ENCODE measurements around the gene CECR2. TPM values are rescaled to one million over a fixed set of nuclear protein-coding genes. Genes with fewer than 3 reads are reported as not detected.

Gene CECR2
- total RNA-seq, 6 donors from 2014 or later = 5.8 to 35.6 (median 11.6) TPM

DNA sequence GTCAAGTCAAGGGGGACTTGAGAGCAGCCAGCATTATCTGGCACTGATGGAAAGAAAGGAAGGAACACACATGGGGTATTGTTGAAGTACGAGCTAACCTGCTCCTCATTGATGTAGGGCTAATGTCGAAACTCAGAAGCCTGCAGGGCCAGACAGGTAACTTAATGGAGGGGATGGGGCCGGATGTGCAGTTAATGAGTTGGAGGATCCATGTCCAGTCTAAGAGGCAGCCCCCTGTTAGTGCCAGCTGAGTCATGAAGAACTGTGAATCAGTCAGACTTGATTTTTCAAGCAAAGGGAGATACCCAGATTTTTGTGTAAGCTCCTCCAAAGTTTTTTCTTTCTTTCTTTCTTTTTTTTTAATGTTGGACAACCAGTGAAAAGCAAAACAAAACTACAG, 65.6 kb downstream of the CECR2 start:
- no peaks in the 10 kb centered on the region for H3K27me3 ChIP-seq
- H3K9me3 ChIP-seq = no peaks in the 10 kb centered on the region
- no peak overlapping the region for H3K4me3 ChIP-seq
- TF ChIP-seq, protein P1, sequence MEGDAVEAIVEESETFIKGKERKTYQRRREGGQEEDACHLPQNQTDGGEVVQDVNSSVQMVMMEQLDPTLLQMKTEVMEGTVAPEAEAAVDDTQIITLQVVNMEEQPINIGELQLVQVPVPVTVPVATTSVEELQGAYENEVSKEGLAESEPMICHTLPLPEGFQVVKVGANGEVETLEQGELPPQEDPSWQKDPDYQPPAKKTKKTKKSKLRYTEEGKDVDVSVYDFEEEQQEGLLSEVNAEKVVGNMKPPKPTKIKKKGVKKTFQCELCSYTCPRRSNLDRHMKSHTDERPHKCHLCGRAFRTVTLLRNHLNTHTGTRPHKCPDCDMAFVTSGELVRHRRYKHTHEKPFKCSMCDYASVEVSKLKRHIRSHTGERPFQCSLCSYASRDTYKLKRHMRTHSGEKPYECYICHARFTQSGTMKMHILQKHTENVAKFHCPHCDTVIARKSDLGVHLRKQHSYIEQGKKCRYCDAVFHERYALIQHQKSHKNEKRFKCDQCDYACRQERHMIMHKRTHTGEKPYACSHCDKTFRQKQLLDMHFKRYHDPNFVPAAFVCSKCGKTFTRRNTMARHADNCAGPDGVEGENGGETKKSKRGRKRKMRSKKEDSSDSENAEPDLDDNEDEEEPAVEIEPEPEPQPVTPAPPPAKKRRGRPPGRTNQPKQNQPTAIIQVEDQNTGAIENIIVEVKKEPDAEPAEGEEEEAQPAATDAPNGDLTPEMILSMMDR (IDR thresholded peaks at IDR 0.05) = no peak
- TF ChIP-seq POLR2A (IDR thresholded peaks at IDR 0.05) (no peak), POLR2AphosphoS5 (IDR thresholded peaks at IDR 0.05) (no peak), EP300 (IDR thresholded peaks at IDR 0.05) (no peak)
- H3K27ac ChIP-seq = no peak overlapping the region
- H3K36me3 ChIP-seq = no peaks in the 10 kb centered on the region
- DNase-seq (no peak), ATAC-seq (ENCODE audit: low FRiP score in 2 of 2) (no peak)
- WGBS, 2 donors = 88 to 90% methylated on average over 3 of the region's 3 CpGs
- H3K4me1 ChIP-seq = peaks cover 6 to 17% (median 14%) of the 10 kb centered on the region in 4 donors

DNA sequence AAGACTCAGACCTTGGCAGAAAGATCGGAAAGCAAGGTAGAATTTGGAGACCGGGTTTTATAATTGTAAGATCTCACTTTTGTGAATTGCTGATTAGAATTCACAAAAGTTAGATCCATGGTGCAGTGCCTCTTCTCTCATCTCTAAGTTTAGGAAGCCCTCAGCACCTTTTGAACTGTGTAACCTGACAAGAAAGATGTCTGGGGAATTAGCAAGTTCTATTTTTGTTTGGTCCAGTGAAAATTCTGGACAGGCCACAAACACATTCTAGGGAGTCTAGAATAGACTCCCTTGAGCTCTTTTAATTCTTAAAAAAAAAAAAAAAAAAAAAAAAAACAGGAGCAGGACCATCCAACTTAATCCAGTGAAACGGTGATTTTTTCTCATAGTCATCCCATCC, 66.1 kb downstream of the CECR2 start:
- 87 to 89% methylated on average over 3 of the region's 3 CpGs for WGBS, 2 donors
- no peak for DNase-seq
- Histone ChIP-seq H3K27me3 (no peaks in the 10 kb centered on the region), H3K9me3 (no peaks in the 10 kb centered on the region), H3K4me1 (peaks cover 6 to 12% (median 12%) of the 10 kb centered on the region in 4 donors), H3K36me3 (no peaks in the 10 kb centered on the region), H3K27ac (no peak overlapping the region), H3K4me3 (no peak overlapping the region)
- TF ChIP-seq POLR2AphosphoS5 (IDR thresholded peaks at IDR 0.05) (no peak), POLR2A (IDR thresholded peaks at IDR 0.05) (no peak), EP300 (IDR thresholded peaks at IDR 0.05) (no peak)
- TF ChIP-seq, protein P1 (IDR thresholded peaks at IDR 0.05) = no peak
- ATAC-seq (ENCODE audit: low FRiP score in 2 of 2) = no peak

DNA sequence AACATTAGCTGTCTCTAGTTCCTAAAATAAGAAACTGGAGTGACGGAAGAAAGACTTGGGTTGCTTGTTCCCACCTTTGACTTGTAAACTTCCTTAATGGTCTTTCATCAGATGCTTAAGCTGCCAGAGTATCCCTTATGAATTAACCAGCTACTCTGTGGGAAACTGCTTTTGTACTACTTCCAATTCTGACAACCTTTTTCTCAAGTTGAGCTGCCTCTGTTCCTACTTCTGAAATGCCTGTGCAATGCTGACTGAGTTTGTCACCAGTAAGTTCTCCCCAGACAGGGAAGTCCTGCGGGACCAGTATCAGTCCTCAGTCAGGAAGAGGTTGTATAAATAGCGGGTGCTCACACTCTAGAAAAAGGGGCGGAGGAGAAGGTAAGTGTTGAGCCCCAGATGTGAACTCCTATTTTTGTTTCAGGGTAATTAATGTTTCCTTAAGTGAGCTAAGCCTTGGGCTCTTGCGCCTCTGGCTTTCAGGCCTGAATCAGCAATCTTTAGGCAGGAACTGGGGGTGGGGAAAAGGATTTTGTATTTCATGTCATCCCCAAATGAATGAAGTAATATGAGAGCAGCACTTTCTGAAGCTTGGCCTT, 67.2 kb downstream of the CECR2 start:
- peak in 1 of 2 donors; percentile 54 for DNase-seq
- no peaks in the 10 kb centered on the region for H3K36me3 ChIP-seq
- H3K9me3 ChIP-seq = no peaks in the 10 kb centered on the region
- H3K27me3 ChIP-seq = no peaks in the 10 kb centered on the region
- H3K27ac ChIP-seq = peak overlapping the region in 2 of 4 donors; percentile 18 to 24
- H3K4me3 ChIP-seq = no peak overlapping the region
- TF ChIP-seq, protein P1 (IDR thresholded peaks at IDR 0.05) = no peak
- no peak for TF ChIP-seq EP300 (IDR thresholded peaks at IDR 0.05)
- no peak for TF ChIP-seq POLR2A (IDR thresholded peaks at IDR 0.05)
- TF ChIP-seq POLR2AphosphoS5 (IDR thresholded peaks at IDR 0.05) = no peak
- H3K4me1 ChIP-seq = peaks cover 6 to 12% (median 12%) of the 10 kb centered on the region in 4 donors
- no peak for ATAC-seq (ENCODE audit: low FRiP score in 2 of 2)
- WGBS, 2 donors = 14 to 26% methylated on average over 5 of the region's 5 CpGs

DNA sequence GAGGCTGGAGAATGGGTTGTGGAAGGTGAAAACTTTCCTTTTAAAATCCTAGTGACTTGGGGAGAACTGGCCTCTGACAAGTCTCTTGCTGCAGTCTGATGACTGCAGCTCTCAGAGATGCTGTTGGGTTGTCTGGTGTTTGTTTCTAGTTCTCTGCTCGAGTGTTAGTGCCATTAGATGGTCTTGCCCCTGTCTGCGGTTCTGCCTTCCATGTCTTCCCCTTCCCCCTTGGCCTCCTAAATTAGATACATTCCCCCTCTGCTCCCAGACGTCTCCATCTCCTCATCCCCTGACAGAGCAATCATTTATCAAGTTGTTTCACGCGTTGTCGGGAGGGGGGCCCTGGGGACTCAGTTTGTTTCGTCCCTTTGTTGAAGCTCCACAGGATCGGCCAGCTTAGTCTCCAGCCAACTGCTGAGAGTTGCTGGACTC, 67.7 kb downstream of the CECR2 start:
- no peak for TF ChIP-seq EP300 (IDR thresholded peaks at IDR 0.05)
- TF ChIP-seq, protein P1 (IDR thresholded peaks at IDR 0.05) = no peak
- no peak for TF ChIP-seq POLR2A (IDR thresholded peaks at IDR 0.05)
- DNase-seq = no peak
- peaks cover 6 to 12% (median 12%) of the 10 kb centered on the region in 4 donors for H3K4me1 ChIP-seq
- H3K9me3 ChIP-seq = no peaks in the 10 kb centered on the region
- no peak overlapping the region for H3K4me3 ChIP-seq
- H3K36me3 ChIP-seq = no peaks in the 10 kb centered on the region
- WGBS, 2 donors = 29% methylated on average over 8 of the region's 8 CpGs
- no peaks in the 10 kb centered on the region for H3K27me3 ChIP-seq
- H3K27ac ChIP-seq = peak overlapping the region in 2 of 4 donors; percentile 18 to 24
- ATAC-seq (ENCODE audit: low FRiP score in 2 of 2) = no peak

DNA sequence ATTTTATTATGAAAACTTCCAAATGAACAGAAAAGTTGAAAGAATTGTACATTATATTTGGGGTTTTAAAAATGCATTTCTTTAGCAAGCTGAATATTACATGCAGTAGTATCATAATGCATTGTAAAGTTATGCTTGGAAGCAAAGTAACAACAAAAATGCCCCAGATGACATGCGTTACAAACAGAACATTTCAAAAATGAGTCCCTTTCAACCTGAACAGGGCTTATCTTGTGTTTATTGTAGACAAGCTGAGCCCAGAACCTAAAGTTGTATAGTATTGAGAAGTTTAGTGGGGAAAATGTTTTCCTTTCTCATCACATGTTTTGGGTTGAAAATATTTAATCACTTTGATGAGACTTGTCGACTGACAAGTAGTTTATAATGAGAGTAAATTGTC, 68.8 kb downstream of the CECR2 start:
- H3K4me3 ChIP-seq = no peak overlapping the region
- no peaks in the 10 kb centered on the region for H3K9me3 ChIP-seq
- H3K4me1 ChIP-seq = peaks cover 6 to 12% (median 12%) of the 10 kb centered on the region in 4 donors
- DNase-seq = no peak
- ATAC-seq (ENCODE audit: low FRiP score in 2 of 2) = no peak
- no peaks in the 10 kb centered on the region for H3K36me3 ChIP-seq
- H3K27me3 ChIP-seq = no peaks in the 10 kb centered on the region
- 86 to 95% methylated on average over 2 of the region's 2 CpGs for WGBS, 2 donors
- no peak overlapping the region for H3K27ac ChIP-seq
- TF ChIP-seq POLR2AphosphoS5 (IDR thresholded peaks at IDR 0.05) = no peak
- no peak for TF ChIP-seq EP300 (IDR thresholded peaks at IDR 0.05)
- TF ChIP-seq, protein P1 (IDR thresholded peaks at IDR 0.05) = no peak
- TF ChIP-seq POLR2A (IDR thresholded peaks at IDR 0.05) = no peak

Measured in upper lobe of left lung (tissue), 6 donors.